ENCODE measurements around the gene CKB. TPM values are rescaled to one million over a fixed set of nuclear protein-coding genes. Genes with fewer than 3 reads are reported as not detected.

CKB gene
- total RNA-seq, 1 donor from 2014 or later, result 8.6 TPM

DNA sequence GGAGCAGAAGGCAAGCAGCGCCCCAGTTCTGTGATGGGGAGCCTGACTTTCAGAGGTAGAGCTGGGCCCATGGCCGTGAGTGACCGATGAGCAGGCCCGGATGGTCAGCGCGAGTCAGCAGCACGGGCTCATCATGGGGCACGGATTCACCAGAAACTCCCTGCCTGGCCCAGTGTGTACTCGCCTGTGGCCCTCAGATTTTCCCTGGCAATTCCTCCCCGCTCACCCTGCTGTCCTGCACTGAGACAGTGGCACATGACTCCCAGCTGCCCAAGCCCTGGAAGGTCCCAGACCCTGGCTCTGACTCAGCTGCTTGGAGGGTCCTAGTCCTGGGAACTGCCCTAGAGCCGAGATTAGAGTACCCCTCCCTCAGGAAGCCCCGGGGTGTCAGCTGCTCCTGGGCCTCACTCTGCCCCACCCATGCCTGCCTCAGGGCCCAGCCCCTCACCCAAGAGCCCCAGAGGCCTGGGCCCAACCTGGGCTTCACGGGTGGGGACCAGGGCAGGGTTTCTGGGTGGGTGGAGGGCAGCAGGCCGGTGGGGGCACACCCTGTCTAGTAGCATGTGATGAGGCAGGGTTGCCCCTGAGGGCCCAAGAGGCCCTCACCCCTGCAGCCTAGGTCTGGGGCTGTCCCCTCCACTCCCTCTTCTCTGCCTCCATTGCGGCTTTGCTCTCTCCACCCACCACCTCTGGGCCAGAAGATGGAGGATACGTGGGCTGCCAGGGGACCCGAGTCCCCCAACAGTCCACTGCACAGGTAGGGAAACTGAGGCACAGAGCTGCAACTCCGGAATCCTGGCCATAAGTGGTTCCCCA, 14.8 kb upstream of the CKB start:
- no peak for TF ChIP-seq CTCF (IDR thresholded peaks at IDR 0.05)
- no peak overlapping the region for H3K27ac Mint-ChIP-seq
- H3K27me3 Mint-ChIP-seq, result peaks cover 1% of the 10 kb centered on the region
- H3K4me3 Mint-ChIP-seq, result no peak overlapping the region
- intact Hi-C loops (cut with micrococcal nuclease), result no loop called here
- ChIA-PET POLR2A (interaction anchor here (1.5 kb wide), 1 partner anchor 10 kb away, joined by 7 read pairs; no protein-coding TSS in a partner anchor), CTCF (interaction anchor here (1.3 kb wide), 1 partner anchor 10 kb away, joined by 3 read pairs; no protein-coding TSS in a partner anchor)
- H3K9me3 Mint-ChIP-seq, result no peaks in the 10 kb centered on the region
- H3K4me1 Mint-ChIP-seq, result no peaks in the 10 kb centered on the region
- no peak for ATAC-seq (ENCODE audit: low read depth)
- peaks cover 15% of the 10 kb centered on the region for H3K36me3 Mint-ChIP-seq (ENCODE audit: low read depth)
- no peak for DNase-seq

GRCh38 chr14:103536693-103537092, 14.1 kb upstream of the CKB start:
- DNase-seq, result no peak
- ATAC-seq (ENCODE audit: low read depth), result no peak
- Mint-ChIP-seq H3K36me3 (ENCODE audit: low read depth) (peaks cover 16% of the 10 kb centered on the region), H3K27ac (no peak overlapping the region), H3K27me3 (no peaks in the 10 kb centered on the region), H3K4me1 (peaks cover under 1% of the 10 kb centered on the region), H3K9me3 (no peaks in the 10 kb centered on the region), H3K4me3 (no peak overlapping the region)
- no peak for TF ChIP-seq CTCF (IDR thresholded peaks at IDR 0.05)
- ChIA-PET POLR2A (interaction anchor here (0.5 to 1.5 kb wide), 2 partner anchors 9 to 1434 kb away, joined by 6 to 7 read pairs; no protein-coding TSS in a partner anchor), CTCF (interaction anchor here (1.0 to 1.3 kb wide), 2 partner anchors 10 to 18 kb away, joined by 3 read pairs; no protein-coding TSS in a partner anchor)
- intact Hi-C loops (cut with micrococcal nuclease), result no loop called here

- no peak overlapping the region for H3K27ac Mint-ChIP-seq
- no peak for ATAC-seq (ENCODE audit: low read depth)
Observed at GRCh38 chr14:103535891-103536565, 13.4 kb upstream of the CKB start.

GRCh38 chr14:103535081-103535890, 12.7 kb upstream of the CKB start:
- DNase-seq (no peak), ATAC-seq (ENCODE audit: low read depth) (no peak)
- CTCF ChIA-PET, result interaction anchor here (1.0 kb wide), 1 partner anchor 17 kb away, joined by 3 read pairs; no protein-coding TSS in a partner anchor
- intact Hi-C loops (cut with micrococcal nuclease), result no loop called here
- Mint-ChIP-seq H3K36me3 (ENCODE audit: low read depth) (peaks cover 23% of the 10 kb centered on the region), H3K9me3 (no peaks in the 10 kb centered on the region), H3K27ac (no peak overlapping the region), H3K4me1 (peaks cover 13% of the 10 kb centered on the region), H3K4me3 (no peak overlapping the region), H3K27me3 (no peaks in the 10 kb centered on the region)
- POLR2A ChIA-PET, result no interaction called here
- no peak for TF ChIP-seq CTCF (IDR thresholded peaks at IDR 0.05)

More at GRCh38 chr14:103535891-103536565, 13.4 kb upstream of the CKB start:
- no peak for TF ChIP-seq CTCF (IDR thresholded peaks at IDR 0.05)
- no peaks in the 10 kb centered on the region for H3K27me3 Mint-ChIP-seq
- intact Hi-C loops (cut with micrococcal nuclease), result no loop called here
- ChIA-PET POLR2A (interaction anchor here (0.5 to 1.5 kb wide), 2 partner anchors 9 to 1433 kb away, joined by 6 to 7 read pairs; no protein-coding TSS in a partner anchor), CTCF (interaction anchor here (1.0 kb wide), 1 partner anchor 17 kb away, joined by 3 read pairs; no protein-coding TSS in a partner anchor)
- peaks cover 23% of the 10 kb centered on the region for H3K36me3 Mint-ChIP-seq (ENCODE audit: low read depth)
- no peak for DNase-seq
- no peaks in the 10 kb centered on the region for H3K9me3 Mint-ChIP-seq
- H3K4me1 Mint-ChIP-seq, result peaks cover 7% of the 10 kb centered on the region
- H3K4me3 Mint-ChIP-seq, result no peak overlapping the region
